ENCODE measurements around the gene HOXD8.

DNA sequence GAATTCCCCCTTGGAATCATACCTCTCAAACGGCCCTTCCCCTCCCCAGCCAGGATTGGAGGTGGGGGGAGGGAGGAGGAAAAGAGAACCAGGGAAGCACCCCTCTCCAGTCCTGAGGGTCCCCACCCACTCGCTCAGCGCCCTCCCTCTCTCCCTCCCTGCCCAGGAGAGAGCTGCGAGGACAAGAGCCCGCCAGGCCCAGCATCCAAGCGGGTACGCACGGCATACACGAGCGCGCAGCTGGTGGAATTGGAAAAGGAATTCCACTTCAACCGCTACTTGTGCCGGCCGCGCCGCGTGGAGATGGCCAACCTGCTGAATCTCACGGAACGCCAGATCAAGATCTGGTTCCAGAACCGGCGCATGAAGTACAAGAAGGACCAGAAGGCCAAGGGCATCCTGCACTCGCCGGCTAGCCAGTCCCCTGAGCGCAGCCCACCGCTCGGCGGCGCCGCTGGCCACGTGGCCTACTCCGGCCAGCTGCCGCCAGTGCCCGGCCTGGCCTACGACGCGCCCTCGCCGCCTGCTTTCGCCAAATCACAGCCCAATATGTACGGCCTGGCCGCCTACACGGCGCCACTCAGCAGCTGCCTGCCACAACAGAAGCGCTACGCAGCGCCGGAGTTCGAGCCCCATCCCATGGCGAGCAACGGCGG, 42.0 kb downstream of the HOXD8 start:
- TF ChIP-seq, protein P1, sequence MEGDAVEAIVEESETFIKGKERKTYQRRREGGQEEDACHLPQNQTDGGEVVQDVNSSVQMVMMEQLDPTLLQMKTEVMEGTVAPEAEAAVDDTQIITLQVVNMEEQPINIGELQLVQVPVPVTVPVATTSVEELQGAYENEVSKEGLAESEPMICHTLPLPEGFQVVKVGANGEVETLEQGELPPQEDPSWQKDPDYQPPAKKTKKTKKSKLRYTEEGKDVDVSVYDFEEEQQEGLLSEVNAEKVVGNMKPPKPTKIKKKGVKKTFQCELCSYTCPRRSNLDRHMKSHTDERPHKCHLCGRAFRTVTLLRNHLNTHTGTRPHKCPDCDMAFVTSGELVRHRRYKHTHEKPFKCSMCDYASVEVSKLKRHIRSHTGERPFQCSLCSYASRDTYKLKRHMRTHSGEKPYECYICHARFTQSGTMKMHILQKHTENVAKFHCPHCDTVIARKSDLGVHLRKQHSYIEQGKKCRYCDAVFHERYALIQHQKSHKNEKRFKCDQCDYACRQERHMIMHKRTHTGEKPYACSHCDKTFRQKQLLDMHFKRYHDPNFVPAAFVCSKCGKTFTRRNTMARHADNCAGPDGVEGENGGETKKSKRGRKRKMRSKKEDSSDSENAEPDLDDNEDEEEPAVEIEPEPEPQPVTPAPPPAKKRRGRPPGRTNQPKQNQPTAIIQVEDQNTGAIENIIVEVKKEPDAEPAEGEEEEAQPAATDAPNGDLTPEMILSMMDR (conservative IDR thresholded peaks at IDR 0.05; ENCODE audit: low read depth, low read length): no peak
- no peak for TF ChIP-seq EZH2 (IDR thresholded peaks at IDR 0.05; ENCODE audit: low read length, unreplicated experiment)
- TF ChIP-seq EZH2phosphoT487 (IDR thresholded peaks at IDR 0.05; ENCODE audit: borderline replicate concordance, low read length): no peak
